HG02884 (cell line): ENCODE measurements around the gene INTS11.
A peak's percentile ranks its signal among the peaks of the same experiment; 100 is the strongest.

Source experiments
- ATAC-seq: cut with Tn5 transposase; IDR thresholded peaks from one replicate; pipeline ENCODE4 v1.9.1; 2021; ENCODE audit warnings: mild to moderate bottlenecking, moderate library complexity; ENCODE audit not compliant: unreplicated experiment

The INTS11 gene

GRCh38 chr1:1314678-1315335, 9.7 kb downstream of the INTS11 start:
- no peak for ATAC-seq

- ATAC-seq, result no peak
These were observed 10.2 kb downstream of the INTS11 start for GRCh38 chr1:1314237-1314586.

- no peak for ATAC-seq
These were observed 10.8 kb downstream of the INTS11 start for GRCh38 chr1:1313500-1314236.

GRCh38 chr1:1312450-1313314, 11.8 kb downstream of the INTS11 start:
- no peak for ATAC-seq

- no peak for ATAC-seq
These were observed 13.1 kb downstream of the INTS11 start for GRCh38 chr1:1311107-1312104.

- no peak for ATAC-seq
These were observed 13.9 kb downstream of the INTS11 start for GRCh38 chr1:1310476-1311053.

GRCh38 chr1:1310109-1310385, 14.4 kb downstream of the INTS11 start:
- ATAC-seq, result no peak

GRCh38 chr1:1309251-1310108, 15.0 kb downstream of the INTS11 start:
- ATAC-seq, result peak; percentile 1

- ATAC-seq, result peak; percentile 8
These were observed 15.7 kb downstream of the INTS11 start for GRCh38 chr1:1308756-1309250.

- peak; percentile 48 for ATAC-seq
These were observed 16.3 kb downstream of the INTS11 start, which contains the start of the genes ACAP3 and PUSL1 for GRCh38 chr1:1307923-1308755. ACAP3 (minus strand) TSS chr1:1307930; CDS start chr1:1307815, 115 bp downstream. PUSL1 (plus strand) TSS chr1:1308597; CDS start chr1:1308644, 47 bp downstream.

GRCh38 chr1:1307261-1307922, 17.1 kb downstream of the INTS11 start:
- no peak for ATAC-seq

GRCh38 chr1:1306661-1307260, 17.7 kb downstream of the INTS11 start:
- no peak for ATAC-seq

GRCh38 chr1:1306070-1306660, 18.3 kb downstream of the INTS11 start:
- no peak for ATAC-seq

GRCh38 chr1:1305300-1306069, 19.0 kb downstream of the INTS11 start:
- ATAC-seq, result no peak

- ATAC-seq, result no peak
These were observed 19.8 kb downstream of the INTS11 start for GRCh38 chr1:1304331-1305299.
